Stimulated activated CD4-positive, alpha-beta T cell treated with anti-CD3 and anti-CD28 coated beads, Interleukin-4, amount 100 ng/mL, for 1 hour (primary cell): ENCODE data around the gene KLHL40.
"Not testable (repeated sequence)": the region's sequence is repeated elsewhere in the genome, so short reads cannot be mapped to it uniquely, and the experiment has no call there.

Experiments
- DNase-seq: peaks from one replicate; pipeline ENCODE4 v3.0.0-alpha.2; 2020

KLHL40 gene

DNA sequence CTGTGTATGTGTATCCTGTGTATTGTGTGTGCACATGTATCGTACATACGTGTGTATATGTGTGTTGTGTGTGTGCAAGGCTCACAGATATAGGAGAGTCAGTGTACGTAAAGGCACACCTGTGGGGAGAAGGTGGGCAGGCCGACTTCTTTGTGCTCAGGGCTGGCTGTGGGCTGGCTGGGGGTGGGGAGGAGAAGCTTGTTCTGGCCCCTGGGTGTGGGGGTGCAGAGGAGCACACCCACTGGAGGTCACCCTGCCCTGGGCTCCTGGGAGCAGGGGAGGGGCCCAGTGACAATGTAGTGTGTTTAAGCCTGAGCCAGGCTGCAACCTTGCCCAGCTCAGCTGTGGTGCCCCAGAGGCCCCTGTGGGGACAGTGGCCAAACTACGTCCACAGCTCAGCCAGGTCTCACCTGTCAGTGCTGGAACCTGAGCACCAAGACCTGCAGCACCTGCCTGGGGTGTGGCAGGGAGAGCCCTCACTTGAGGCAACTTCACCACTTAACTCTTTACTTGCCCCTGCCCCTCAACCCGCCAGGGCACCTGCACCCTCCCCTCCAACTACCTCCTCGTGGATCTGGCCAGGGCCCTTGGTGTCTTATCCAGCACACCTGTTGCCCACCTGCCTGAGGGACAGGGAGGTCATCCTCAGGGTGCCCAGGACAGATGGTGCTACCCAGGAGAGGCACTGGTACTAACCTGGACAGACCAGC, 19.9 kb downstream of the KLHL40 start:
- DNase-seq, result no peak

DNA sequence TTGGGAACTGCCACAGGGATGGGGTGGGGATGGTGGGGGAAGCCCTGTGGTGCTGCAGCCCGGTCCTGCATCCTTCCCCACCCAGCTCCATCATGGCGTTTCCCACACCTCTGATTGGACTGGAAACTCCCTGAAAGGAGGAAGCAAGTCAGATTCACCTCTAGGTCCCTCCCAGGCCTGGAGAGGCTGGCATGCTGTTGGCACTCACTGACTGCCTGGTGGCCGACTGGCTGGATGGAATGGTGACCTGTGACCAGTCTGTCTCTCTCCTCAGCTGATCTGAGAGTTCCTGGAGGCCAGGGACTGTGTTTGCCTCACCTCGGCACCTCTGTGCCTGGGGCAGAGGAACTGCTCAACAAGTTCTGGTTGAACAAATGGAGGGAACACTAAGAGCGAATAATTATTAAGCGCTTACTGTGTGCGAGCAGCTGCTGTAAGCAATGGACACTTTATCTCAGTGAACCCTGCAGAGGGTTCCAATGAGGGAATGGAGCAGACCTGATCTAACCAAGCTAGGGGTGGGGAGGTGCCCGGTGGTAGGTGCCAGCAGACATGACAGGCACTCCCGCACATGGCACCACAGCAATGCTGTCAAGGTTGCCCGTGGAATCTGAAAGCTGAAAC, 20.7 kb downstream of the KLHL40 start:
- no peak for DNase-seq

DNA sequence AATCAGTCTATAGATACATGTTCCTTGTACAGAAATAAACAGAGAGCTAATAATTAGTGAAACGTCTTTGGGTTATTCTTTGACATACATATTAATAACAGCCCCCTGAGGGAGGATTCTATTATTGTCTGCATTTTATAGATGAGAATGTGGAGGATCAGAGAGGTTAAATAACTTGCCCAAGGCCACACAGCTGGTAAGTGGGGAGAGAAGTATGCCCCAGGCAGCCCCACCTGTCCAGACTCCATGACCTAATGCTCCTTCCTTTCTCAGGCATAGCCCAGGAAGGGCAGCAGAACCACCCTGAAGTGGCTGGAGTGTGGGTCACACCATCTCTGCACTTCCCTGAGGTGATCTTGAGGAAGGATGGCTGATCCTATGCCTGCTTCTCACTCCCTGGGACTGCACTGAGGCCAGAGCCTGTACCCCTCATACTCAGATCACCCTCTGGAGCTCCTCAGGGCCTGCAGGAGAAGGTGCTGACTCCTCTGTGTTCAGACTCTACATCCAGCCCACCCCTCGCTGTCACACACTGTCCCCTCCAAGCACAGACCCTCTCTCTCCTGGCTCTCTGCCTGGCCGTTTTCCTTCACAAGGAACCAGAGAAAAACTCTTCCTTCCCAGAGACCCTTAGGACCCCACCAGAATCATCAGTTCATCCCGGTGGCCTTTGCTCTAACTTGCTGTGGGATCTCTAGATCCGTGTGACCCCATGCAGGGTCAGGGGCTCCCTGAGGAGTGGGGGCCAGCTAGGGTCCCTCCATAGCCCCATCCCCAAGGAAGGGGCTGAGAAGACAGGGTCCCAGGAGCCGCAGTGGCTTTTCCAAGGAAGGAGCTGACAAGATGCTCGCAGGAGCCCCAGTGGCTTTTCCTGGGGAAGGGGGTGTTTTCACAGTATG, 21.6 kb downstream of the KLHL40 start:
- no peak for DNase-seq

DNA sequence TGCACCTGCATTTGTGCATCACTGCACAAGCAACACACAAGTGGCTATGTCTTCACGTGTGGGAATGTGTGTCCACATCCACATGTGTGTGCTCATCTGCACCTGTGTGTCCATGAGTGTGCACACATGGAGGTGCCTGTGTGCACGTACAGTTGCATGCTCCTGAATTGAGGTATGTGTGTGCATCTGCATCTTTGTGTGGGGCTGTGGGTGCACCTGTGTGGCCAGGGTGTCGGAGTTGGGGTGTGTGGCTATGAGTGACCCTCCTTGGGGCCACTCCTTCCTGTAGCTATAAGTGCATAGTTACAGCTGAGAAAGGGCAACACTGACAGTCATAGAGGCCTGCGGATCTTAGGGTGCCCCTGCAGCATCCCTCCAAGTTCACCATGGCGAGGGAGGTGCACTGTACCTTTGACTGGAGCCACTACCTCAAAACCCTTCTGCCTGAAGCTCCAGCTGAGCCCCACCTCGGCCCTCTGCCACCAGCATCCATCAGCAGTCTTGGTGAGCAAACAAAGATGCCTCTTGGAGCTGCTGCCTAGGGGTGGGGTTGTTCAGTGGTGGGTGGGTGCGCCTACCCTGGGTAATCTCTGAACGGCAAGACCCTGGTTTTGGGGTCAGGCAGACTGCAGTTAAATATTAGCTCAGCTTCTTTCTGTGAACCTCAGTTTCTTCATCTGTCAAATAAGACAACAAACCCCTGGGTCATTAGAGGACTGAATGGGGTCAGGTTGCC, 22.5 kb downstream of the KLHL40 start:
- no peak for DNase-seq

DNA sequence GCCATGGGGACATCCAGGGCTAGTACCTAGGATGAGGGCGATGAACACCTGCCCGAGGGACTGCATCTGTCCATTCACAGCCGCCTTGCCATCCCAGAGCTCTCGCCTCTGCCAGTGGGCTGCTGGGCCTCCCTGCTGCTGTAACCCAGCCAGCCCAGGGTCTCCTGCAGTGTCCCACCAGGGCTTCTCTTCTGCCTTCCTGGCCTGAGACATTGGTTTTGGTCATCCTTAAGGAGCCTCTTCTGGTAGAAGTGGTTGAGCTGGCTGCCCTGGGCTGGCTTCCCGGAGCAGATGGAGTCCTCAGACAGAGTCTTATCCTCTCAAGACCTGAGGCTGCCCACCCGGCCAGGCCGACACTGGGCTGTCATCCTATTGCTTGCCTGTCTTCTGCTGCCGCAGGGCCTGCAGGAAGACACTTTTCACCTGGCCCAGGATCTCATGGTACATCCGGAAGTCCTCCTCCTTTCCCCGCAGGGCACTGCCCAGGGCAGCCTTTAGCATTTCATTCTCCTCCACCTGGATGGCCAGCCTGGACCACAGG, 23.3 kb downstream of the KLHL40 start:
- no peak for DNase-seq

DNA sequence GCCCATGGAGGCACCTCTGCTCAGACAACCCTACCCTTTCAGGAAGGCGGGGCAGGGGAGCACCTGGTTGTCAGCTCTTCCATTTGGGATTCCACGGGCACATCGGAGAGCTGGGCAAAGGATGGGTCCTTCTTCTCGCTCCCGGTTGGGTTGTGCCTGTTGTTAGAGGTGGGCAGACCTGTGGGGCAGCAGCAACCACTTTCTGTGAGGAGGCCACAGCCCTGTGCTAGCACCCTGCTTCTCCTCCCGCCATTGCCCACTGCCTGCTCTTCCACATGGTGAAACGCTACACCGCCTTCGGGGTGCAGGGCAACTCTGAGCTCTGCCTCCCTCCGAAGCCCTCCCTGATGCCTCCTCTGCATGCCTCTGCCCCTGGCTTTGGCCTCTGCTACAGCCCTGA, 24.3 kb downstream of the KLHL40 start:
- DNase-seq, result no peak

DNA sequence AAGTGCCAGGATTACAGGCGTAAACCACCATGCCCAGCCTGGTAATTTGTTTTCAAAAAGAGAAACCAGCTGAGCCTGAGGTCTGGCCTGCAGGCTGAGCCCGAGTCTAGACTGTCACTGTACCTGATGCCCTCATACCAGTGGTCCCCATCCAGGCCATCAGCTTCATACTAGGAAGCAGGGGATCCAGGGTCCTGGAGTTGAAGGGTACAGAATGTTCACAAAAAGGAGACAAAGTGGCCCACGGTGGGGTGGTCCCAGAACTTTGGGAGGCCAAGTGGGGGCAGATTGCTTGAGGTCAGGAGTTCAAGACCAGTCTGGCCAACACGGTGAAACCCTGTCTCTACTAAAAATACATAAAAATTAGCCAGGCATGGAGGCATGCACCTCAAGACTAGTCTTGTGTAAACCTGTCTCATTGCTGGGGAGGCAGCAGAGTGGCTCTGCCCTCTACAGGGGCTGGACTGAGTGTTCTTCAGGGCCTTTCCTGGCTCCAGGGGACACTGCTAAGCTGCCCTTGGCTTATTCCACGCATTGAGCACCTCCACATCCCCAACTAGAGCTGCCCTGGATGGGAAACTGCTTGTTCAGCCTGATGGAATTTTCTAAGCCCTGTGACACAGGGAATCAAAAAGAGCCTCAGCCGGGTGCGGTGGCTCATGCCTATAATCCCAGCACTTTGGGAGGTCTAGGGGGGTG, 25.1 kb downstream of the KLHL40 start:
- no peak for DNase-seq

DNA sequence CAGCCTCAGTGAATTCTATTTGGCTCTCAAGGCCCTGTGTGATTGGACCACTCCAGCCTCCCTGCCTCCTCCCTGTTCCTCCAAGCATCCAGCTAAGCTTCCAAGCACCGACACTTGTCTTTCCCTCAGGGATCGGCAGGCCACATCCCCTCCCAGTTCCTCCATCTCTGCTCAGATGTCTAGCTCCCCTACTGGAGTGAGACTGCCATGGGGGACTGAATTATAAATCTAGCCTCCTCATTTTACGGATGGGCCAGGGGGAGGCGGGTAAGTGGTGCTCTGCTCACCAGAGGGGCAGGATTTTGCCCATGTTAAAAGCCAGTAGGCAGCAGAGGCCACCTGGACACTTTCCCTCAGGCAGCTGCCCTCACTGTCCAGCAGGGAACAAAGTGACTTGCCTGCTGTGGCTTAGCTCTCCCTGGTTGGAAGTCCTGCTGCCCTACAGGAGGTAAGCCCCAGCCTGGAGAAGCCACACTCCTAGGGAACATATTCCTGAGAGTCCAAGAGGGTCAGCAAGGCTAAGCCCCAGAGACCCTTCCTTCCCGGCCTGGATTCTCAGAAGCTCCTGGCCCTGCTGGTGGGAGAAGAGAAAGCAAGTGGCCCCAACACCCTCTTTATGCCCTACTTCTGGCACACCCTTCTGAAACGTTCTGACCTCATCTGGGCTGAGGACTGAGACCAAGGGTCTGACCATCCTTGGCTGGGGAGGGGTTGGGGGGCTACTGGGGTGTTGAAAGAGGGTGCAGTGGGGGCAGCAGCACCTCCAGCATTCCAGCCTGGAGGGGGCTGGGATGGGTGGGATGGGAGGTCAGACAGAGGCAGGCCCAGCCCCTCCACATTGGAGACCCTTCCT, 26.4 kb downstream of the KLHL40 start:
- no peak for DNase-seq

DNA sequence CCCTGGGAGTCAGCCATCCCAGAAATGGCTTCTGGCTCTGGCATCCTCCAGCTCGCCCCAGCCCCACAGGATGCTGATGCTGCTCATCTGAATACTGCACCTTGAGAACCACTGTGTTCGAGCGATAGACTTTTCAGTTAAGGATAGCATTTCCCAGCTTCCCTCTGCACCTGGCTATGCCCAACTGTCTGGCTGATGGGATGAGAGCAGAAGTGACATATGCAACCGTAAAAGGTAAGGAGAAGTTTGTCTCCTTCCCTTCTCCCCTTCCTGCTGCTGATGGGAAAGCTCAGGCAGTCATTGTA, 27.0 kb downstream of the KLHL40 start:
- no peak for DNase-seq

DNA sequence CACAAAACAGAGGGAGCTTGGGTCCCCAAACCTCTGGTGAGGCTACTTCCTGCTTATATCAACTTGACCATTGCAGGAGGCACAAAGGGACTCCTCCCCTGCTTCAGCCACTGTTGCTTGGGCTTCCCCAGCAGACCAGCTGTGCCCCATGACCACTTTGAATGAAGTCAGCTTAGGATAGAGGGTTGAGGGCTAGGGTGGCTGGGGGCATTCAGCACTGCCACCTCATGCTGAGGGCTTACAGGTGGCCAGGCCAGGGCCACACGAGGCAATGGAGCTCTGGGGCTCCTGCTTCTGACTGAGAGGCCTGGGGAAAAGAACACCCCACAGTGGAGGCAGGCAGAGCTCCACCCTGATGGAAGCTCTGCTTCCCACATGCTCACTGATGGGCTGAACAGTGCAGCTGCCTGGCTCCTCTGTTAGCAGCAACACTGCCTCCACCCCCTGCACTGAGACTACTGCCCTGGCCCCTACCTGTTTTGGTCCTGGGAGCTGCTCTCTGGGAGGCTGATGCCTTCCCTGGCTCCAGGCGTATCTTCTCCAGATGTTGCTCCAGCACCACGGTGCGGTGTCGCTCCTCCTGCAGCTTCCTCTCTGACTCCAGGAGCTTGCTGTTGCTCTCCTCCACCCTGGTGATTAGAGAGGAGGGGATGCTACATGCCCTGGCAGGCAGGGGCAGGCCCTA, 27.5 kb downstream of the KLHL40 start:
- no peak for DNase-seq

DNA sequence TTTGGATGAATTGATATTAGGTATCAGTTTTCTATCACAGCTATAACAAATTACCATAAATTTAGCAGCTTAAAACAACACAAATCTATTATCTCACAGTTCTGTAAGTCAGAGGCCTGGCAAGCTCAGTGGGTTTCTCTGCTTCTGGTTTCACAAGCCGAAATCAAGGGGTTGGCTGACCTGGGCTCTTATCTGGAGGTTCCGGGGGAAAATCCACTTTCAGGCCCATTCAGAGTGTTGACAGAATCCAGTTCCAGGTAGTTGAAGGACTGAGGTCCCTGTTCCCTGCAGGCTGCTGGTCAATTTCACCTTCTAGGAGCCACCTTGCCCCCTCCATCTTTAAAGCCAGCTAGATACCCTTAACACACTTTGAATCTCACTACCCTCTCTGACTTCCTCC, 28.4 kb downstream of the KLHL40 start:
- no peak for DNase-seq

- DNase-seq, result no peak
Measured at GRCh38 chr3:42714171-42714852, 29.0 kb downstream of the KLHL40 start.

DNA sequence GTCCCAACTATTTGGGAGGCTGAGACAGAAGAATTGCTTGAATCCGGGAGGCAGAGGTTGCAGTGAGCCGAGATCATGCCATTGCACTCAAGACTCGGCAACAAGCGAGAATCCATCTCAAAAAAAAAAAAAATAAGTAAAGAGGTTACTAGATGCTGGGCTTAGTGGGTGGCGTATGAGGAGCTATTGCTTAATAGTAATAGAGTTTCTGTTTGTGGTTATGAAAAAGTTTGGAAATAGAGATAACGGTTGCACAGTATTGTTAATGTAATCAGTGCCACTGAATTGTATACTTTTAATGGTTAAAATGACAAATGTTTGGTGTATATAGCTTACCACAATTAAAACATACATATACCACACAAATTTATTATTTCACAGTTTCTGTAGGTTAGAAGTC, 32.0 kb downstream of the KLHL40 start:
- DNase-seq, result no peak

DNA sequence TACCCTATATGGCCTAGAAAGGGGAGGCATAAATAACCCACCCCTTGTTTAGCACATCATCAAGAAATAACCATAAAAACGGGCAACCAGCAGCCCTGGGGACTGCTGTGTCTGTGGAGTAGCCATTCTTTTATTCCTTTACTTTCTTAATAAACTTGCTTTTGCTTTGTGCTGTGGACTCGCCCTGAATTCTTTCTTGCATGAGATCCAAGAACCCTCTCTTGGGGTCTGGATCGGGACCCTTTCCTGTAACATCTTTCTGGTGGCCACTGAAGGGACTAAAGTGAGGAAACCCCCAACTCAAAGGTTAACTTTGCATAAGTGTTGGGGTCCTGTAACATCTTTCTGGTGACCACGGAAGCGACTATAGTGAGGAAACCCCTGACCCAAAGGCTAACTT, 33.0 kb downstream of the KLHL40 start:
- DNase-seq, result no peak

- no peak for DNase-seq
Measured at GRCh38 chr3:42719002-42719401, 33.7 kb downstream of the KLHL40 start.

GRCh38 chr3:42720126-42720525, 34.8 kb downstream of the KLHL40 start:
- no peak for DNase-seq

DNA sequence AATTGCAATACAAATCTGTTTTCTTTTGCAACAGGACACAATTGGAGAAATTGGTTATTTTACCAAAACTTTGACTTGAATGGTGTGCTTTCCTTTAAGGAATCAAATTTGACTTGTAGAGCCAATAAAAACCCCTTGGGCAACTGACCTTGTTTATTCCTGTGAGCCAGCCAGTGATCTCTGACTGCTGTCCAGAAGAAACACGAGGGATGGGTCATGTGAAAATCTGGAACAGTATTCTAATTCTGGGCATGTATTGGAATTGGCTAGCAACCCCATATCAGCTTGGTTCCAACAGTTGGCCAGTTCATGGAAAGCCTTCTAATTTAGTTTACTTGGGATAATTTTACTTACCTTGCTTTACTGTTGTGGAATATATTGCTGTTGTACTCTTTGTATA, 36.4 kb downstream of the KLHL40 start:
- DNase-seq, result no peak

GRCh38 chr3:42722442-42722841, 37.1 kb downstream of the KLHL40 start:
- not testable (repeated sequence) for DNase-seq

- DNase-seq, result no peak
Measured at GRCh38 chr3:42723219-42723618, 37.9 kb downstream of the KLHL40 start.

DNA sequence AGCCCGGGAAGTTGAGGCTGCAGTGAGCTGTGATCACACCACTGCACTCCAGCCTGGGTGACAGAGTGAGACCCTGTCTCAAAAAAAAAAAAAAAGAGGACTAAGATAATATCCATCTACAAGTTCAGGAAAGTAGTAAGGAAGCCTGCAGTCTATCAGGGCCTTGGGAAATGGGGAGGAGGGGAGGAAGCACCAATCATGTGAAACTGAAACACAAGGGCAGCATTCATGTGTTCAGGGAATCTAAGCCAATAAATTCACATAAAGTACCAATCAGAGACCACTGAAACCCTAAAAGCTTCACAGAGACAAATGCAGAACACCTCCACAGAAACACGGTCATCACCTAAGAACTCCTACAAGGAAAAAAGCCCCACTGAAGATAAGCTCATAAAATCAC, 40.1 kb downstream of the KLHL40 start:
- no peak for DNase-seq
